ENCODE results near the gene NDUFAB1.
"Not testable (repeated sequence)": the region's sequence is repeated elsewhere in the genome, so short reads cannot be mapped to it uniquely, and the experiment has no call there.

NDUFAB1 gene

GRCh38 chr16:23554536-23554935, 41.6 kb downstream of the NDUFAB1 start:
- DNase-seq (ENCODE audit: low read depth in 2 of 2), result no peak

- DNase-seq (ENCODE audit: low read depth in 2 of 2), result no peak
These were observed 44.0 kb downstream of the NDUFAB1 start for GRCh38 chr16:23552161-23552560.

GRCh38 chr16:23549938-23550337, 46.2 kb downstream of the NDUFAB1 start:
- DNase-seq (ENCODE audit: low read depth in 2 of 2), result no peak

- DNase-seq (ENCODE audit: low read depth in 2 of 2), result no peak
These were observed 51.7 kb downstream of the NDUFAB1 start for GRCh38 chr16:23544436-23544835.

- DNase-seq (ENCODE audit: low read depth in 2 of 2), result not testable (repeated sequence)
These were observed 55.3 kb downstream of the NDUFAB1 start for GRCh38 chr16:23540817-23541178.

- DNase-seq (ENCODE audit: low read depth in 2 of 2), result no peak
These were observed 55.9 kb downstream of the NDUFAB1 start for GRCh38 chr16:23539984-23540816.

- no peak for DNase-seq (ENCODE audit: low read depth in 2 of 2)
These were observed 57.2 kb downstream of the NDUFAB1 start for GRCh38 chr16:23538919-23539278.

- DNase-seq (ENCODE audit: low read depth in 2 of 2), result no peak
These were observed 58.7 kb downstream of the NDUFAB1 start for GRCh38 chr16:23537390-23537789.

- no peak for DNase-seq (ENCODE audit: low read depth in 2 of 2)
These were observed 60.2 kb downstream of the NDUFAB1 start for GRCh38 chr16:23535901-23536300.

GRCh38 chr16:23534868-23535860, 61.0 kb downstream of the NDUFAB1 start:
- DNase-seq (ENCODE audit: low read depth in 2 of 2), result no peak

GRCh38 chr16:23532448-23532847, 63.7 kb downstream of the NDUFAB1 start:
- no peak for DNase-seq (ENCODE audit: low read depth in 2 of 2)

Measured in stimulated activated CD4-positive, alpha-beta T cell treated with anti-CD3 and anti-CD28 coated beads, Interleukin-1b, Interleukin-23, amount 100 ng/mL, for 1 hour (primary cell).